OCI-LY1 (cell line): ENCODE results near the gene PTHLH.

ENCODE experiments used
- H2AFZ ChIP-seq: fragments of 200-600 bp; sonication (generic), shearing (Covaris generic); 2 replicates; pipeline ENCODE4 v1.6.0; 2014; ENCODE audit warnings: antibody characterized with exemption, mild to moderate bottlenecking, low read length
- H3F3A ChIP-seq: fragments of 200-600 bp; sonication (generic), shearing (Covaris generic); 2 replicates; pipeline ENCODE4 v1.6.0; 2014; ENCODE audit warnings: mild to moderate bottlenecking, antibody characterized with exemption, low read length, moderate library complexity; ENCODE audit not compliant: insufficient read depth
- H3K27ac ChIP-seq: fragments of 200-600 bp; sonication (generic); 2 replicates; pipeline ENCODE4 v1.5.1; 2014; ENCODE audit warnings: low read length, mixed run types, mild to moderate bottlenecking, low read depth; ENCODE audit not compliant: poor library complexity, severe bottlenecking
- H3K27me3 ChIP-seq: fragments of 200-600 bp; sonication (generic); 2 replicates; pipeline ENCODE4 v1.6.0; 2014; ENCODE audit warnings: antibody characterized with exemption, mild to moderate bottlenecking, low read length, moderate library complexity; ENCODE audit not compliant: insufficient read depth
- H3K36me3 ChIP-seq: fragments of 200-600 bp; sonication (generic); 2 replicates; pipeline ENCODE4 v1.6.1; 2014; ENCODE audit warnings: mild to moderate bottlenecking, antibody characterized with exemption, low read length, moderate library complexity, mixed read lengths; ENCODE audit not compliant: insufficient read depth
- H3K4me1 ChIP-seq: fragments of 200-600 bp; sonication (generic); 2 replicates; pipeline ENCODE4 v1.5.1; 2014; ENCODE audit warnings: mild to moderate bottlenecking, low read length, moderate library complexity; ENCODE audit not compliant: insufficient read depth, severe bottlenecking
- H3K4me2 ChIP-seq: fragments of 200-600 bp; sonication (generic), shearing (Covaris generic); 2 replicates; pipeline ENCODE4 v1.6.1; 2014; ENCODE audit warnings: low read length
- H3K4me3 ChIP-seq: fragments of 200-600 bp; sonication (generic); 2 replicates; pipeline ENCODE4 v1.5.1; 2014; ENCODE audit warnings: low read length, low read depth, mild to moderate bottlenecking, mixed read lengths; ENCODE audit not compliant: poor library complexity, severe bottlenecking
- H3K79me2 ChIP-seq: fragments of 200-600 bp; shearing (Covaris generic); 2 replicates; pipeline ENCODE4 v1.6.1; 2016; ENCODE audit warnings: mixed run types, low read length, mixed read lengths; ENCODE audit not compliant: insufficient read depth
- H3K9ac ChIP-seq: fragments of 200-600 bp; sonication (generic), shearing (Covaris generic); 2 replicates; pipeline ENCODE4 v1.6.1; 2014; ENCODE audit warnings: mild to moderate bottlenecking, low read length, mixed read lengths
- H3K9me2 ChIP-seq: fragments of 200-600 bp; sonication (generic), shearing (Covaris generic); 2 replicates; pipeline ENCODE4 v1.6.1; 2014; ENCODE audit warnings: low read depth, mild to moderate bottlenecking, low read length, mixed read lengths
- H3K9me3 ChIP-seq: fragments of 200-600 bp; shearing (Covaris generic); 2 replicates; pipeline ENCODE4 v1.6.1; 2014; ENCODE audit warnings: low read length, mixed read lengths
- H4K20me1 ChIP-seq: fragments of 200-600 bp; sonication (generic), shearing (Covaris generic); 2 replicates; pipeline ENCODE4 v1.6.0; 2016; ENCODE audit warnings: mild to moderate bottlenecking, low read length; ENCODE audit not compliant: insufficient read depth
- EZH2 ChIP-seq: fragments of 200-600 bp; sonication (generic), shearing (Covaris generic); IDR thresholded peaks from 2 replicates; pipeline ENCODE4 v1.8.0; 2017; ENCODE audit warnings: borderline replicate concordance, mixed run types, mild to moderate bottlenecking, antibody characterized with exemption, low read length, moderate library complexity, mixed read lengths
- TF ChIP-seq, protein P1 (sequence below): fragments of 200-600 bp; sonication (generic), shearing (Covaris generic); IDR thresholded peaks from 2 replicates; pipeline ENCODE4 v1.5.1; 2017; ENCODE audit warnings: mild to moderate bottlenecking, antibody characterized with exemption, low read length, moderate library complexity, mixed read lengths

Gene PTHLH

DNA sequence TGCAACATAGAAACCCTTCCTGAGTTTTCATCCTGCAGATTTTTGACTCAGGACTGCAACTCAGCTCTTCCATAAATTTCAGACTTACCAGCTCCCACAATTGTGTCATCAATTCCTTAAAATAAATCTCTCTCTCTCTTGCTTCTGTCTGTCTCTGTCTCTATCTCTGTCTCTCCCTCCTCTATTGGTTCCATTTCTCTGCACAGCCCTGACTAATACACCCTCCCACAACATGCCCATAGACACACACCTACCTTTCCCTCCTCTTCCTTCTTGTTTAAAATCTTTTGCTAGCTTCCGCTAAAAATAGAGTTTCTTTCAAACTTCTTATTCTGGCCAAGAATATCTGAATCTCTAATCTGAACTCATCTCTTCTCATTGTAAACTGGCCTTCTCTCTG is 22.9 kb upstream of the PTHLH start:
- Histone ChIP-seq H3K9me3 (peaks cover 3% of the 10 kb centered on the region), H3K36me3 (no peaks in the 10 kb centered on the region), H3K27me3 (no peaks in the 10 kb centered on the region), H3K27ac (no peak overlapping the region), H3F3A (no peaks in the 10 kb centered on the region), H3K4me3 (no peak overlapping the region), H3K4me1 (no peaks in the 10 kb centered on the region), H3K79me2 (no peaks in the 10 kb centered on the region), H4K20me1 (no peaks in the 10 kb centered on the region), H3K4me2 (no peak overlapping the region), H3K9me2 (no peaks in the 10 kb centered on the region), H2AFZ (no peak overlapping the region), H3K9ac (no peak overlapping the region)
- TF ChIP-seq, protein P1, sequence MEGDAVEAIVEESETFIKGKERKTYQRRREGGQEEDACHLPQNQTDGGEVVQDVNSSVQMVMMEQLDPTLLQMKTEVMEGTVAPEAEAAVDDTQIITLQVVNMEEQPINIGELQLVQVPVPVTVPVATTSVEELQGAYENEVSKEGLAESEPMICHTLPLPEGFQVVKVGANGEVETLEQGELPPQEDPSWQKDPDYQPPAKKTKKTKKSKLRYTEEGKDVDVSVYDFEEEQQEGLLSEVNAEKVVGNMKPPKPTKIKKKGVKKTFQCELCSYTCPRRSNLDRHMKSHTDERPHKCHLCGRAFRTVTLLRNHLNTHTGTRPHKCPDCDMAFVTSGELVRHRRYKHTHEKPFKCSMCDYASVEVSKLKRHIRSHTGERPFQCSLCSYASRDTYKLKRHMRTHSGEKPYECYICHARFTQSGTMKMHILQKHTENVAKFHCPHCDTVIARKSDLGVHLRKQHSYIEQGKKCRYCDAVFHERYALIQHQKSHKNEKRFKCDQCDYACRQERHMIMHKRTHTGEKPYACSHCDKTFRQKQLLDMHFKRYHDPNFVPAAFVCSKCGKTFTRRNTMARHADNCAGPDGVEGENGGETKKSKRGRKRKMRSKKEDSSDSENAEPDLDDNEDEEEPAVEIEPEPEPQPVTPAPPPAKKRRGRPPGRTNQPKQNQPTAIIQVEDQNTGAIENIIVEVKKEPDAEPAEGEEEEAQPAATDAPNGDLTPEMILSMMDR: no peak
- no peak for TF ChIP-seq EZH2

DNA sequence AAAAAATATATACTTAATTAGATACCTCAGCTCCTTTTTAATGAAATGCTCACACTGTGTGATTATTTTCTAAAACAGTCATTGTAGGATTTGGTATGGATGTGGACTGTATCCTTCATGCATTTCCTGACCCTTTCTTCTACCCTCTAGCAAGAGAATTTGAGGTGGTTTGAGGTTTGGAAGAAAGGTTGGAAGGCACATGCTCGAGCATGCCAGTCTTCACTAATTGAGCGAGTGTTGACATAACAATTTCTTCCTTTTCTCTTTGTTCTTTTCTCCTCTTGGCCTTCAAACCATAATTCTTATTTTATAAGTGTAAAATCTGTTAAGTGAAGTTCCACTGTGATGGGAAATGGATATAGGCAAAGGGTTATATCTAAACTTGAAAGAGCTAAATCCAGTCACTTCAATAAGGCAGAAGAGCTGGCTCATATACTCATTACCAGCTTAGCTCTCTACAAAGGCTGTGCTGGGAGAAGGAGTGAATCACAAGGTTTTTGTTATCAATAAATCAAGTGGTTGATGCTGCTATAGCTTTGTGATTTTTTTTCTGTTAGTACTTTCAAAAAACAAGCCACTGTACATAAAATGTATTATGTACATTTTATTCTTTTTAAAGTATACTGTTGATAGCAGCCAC is 16.2 kb upstream of the PTHLH start:
- Histone ChIP-seq H3K79me2 (no peaks in the 10 kb centered on the region), H3K9me2 (no peaks in the 10 kb centered on the region), H3K36me3 (no peaks in the 10 kb centered on the region), H3K4me2 (no peak overlapping the region), H3K4me1 (no peaks in the 10 kb centered on the region), H2AFZ (no peak overlapping the region), H3K27ac (no peak overlapping the region), H3K9ac (no peak overlapping the region), H4K20me1 (no peaks in the 10 kb centered on the region), H3K27me3 (no peaks in the 10 kb centered on the region), H3K4me3 (no peak overlapping the region), H3F3A (no peaks in the 10 kb centered on the region), H3K9me3 (peaks cover 3% of the 10 kb centered on the region)
- TF ChIP-seq EZH2: no peak
- TF ChIP-seq, protein P1: no peak

DNA sequence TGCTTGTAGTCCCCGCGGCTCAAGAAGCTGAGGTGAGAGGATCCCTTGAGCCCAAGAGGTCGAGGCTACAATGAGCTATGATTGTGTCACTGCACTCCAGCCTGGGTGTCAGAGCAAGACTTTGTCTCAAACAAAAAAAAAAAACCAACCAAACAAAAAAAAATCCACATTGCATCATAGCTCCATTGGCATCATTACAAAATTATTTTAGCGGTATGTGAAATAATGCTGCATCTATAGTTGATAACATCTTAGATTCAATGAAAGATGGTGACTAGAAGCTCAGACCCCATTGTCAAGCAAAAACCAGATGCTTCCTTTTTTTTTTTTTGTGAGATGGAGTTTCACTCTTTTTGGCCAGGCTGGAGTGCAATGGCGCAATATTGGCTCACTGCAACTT is 14.8 kb upstream of the PTHLH start:
- Histone ChIP-seq H3K9me2 (no peaks in the 10 kb centered on the region), H3K4me3 (no peak overlapping the region), H3K9me3 (peaks cover 3% of the 10 kb centered on the region), H4K20me1 (no peaks in the 10 kb centered on the region), H3K4me1 (no peaks in the 10 kb centered on the region), H2AFZ (no peak overlapping the region), H3K9ac (no peak overlapping the region), H3F3A (no peaks in the 10 kb centered on the region), H3K4me2 (no peak overlapping the region), H3K27ac (no peak overlapping the region), H3K36me3 (no peaks in the 10 kb centered on the region), H3K27me3 (no peaks in the 10 kb centered on the region), H3K79me2 (no peaks in the 10 kb centered on the region)
- TF ChIP-seq EZH2: no peak
- TF ChIP-seq, protein P1: no peak
